Peyer's patch (tissue), 4 donors: ENCODE results near the gene B3GNT7.

Source experiments
- CTCF ChIP-seq, 6 experiments: fragments of 450-650 bp in 4 of 6; fragments of 200-600 bp in 2 of 6; sonication (generic) in 1 of 6; IDR thresholded peaks; one replicate each; pipeline ENCODE4 v1.5.1; 2017 to 2019; ENCODE audit warnings: antibody characterized with exemption in 6 of 6, mild to moderate bottlenecking in 3 of 6, moderate library complexity in 1 of 6
- POLR2A ChIP-seq, 2 donors: fragments of 450-650 bp; IDR thresholded peaks; one replicate each; pipeline ENCODE4 v1.5.1; 2017; ENCODE audit warnings: antibody characterized with exemption in 2 of 2, mild to moderate bottlenecking in 2 of 2, moderate library complexity in 2 of 2

GRCh38 chr2:231373786-231374349 is 21.6 kb upstream of the B3GNT7 start:
- TF ChIP-seq CTCF (IDR thresholded peaks at IDR 0.05) (no peak), POLR2A (IDR thresholded peaks at IDR 0.05) (no peak)
